Type B pancreatic cell (in vitro differentiated cells): ENCODE results near the gene APBA2. TPM values are rescaled to one million over a fixed set of nuclear protein-coding genes. Genes with fewer than 3 reads are reported as not detected.

Experiments used
- DNase-seq: peaks from one replicate; pipeline ENCODE4 v3.0.0; 2021; ENCODE audit warnings: mixed read lengths; ENCODE audit not compliant: unreplicated experiment; ENCODE audit errors: extremely low spot score
- H3K27ac Mint-ChIP-seq: 2 replicates; pipeline ENCODE4 v1.8.0; 2021; ENCODE audit warnings: mild to moderate bottlenecking, mixed read lengths
- H3K27me3 Mint-ChIP-seq: 2 replicates; pipeline ENCODE4 v1.8.0; 2021; ENCODE audit warnings: mixed read lengths
- H3K36me3 Mint-ChIP-seq: 2 replicates; pipeline ENCODE4 v1.8.0; 2021; ENCODE audit warnings: mixed read lengths
- H3K4me1 Mint-ChIP-seq: one replicate; pipeline ENCODE4 v1.8.0; 2021; ENCODE audit warnings: mixed read lengths; ENCODE audit not compliant: unreplicated experiment
- H3K4me3 Mint-ChIP-seq: 2 replicates; pipeline ENCODE4 v1.8.0; 2021; ENCODE audit warnings: mild to moderate bottlenecking, mixed read lengths
- H3K9me3 Mint-ChIP-seq: 2 replicates; pipeline ENCODE4 v1.8.0; 2021; ENCODE audit warnings: mixed read lengths
- total RNA-seq: library from RNA; stranded (reverse); gene quantifications from 2 replicates; pipeline ENCODE4 v1.2.1, GENCODE V29; 2021; ENCODE audit warnings: low replicate concordance
- TF ChIP-seq, protein P1 (sequence below): fragments of 200-600 bp; sonication (generic); conservative IDR thresholded peaks from 2 replicates; pipeline ENCODE4 v1.5.0; 2021; ENCODE audit warnings: antibody characterized with exemption, mild to moderate bottlenecking

The APBA2 gene
- total RNA-seq, 1 donor from 2014 or later = 33.3 TPM

DNA sequence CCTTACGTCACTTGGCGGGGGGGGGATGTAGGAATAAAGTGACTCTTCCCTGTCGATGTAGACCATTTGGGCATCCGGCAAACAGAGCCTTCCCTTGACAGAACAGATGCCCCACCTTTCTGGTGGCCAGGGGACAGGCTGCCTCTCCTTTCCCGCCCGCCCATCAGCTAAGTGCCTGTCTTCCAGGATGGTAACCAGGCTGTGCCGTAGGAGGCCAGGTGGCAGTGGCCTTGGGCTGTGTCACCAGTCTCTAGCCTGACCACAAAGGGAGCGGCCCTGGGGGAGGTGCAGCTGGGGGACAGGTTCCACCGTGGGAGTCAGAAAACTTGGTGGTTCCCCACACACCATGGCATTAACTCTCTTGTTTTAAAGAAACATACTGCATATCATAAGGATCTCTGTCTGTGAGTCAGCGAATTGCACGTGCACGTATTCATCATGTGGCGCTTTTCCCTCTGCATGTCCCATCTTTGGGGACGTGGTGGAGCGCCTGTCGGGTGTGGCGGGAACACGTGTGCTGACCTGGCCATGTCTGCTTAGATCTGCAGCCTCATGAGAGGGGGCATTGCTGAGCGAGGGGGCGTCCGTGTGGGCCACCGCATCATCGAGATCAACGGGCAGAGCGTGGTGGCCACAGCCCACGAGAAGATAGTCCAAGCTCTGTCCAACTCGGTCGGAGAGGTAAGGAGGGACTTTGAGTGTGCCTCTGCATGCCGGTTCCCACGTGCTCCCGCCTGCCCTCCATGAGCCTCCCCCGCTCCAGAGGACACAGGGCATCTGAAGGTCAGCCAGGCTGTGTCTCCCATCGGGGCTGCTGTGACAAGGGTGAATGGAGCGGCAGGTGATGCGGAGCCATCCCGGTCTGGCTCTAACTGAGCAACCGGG lies 227.8 kb downstream of the APBA2 start:
- Mint-ChIP-seq H3K9me3 (no peaks in the 10 kb centered on the region), H3K27me3 (peaks cover 5% of the 10 kb centered on the region), H3K27ac (no peak overlapping the region), H3K36me3 (no peaks in the 10 kb centered on the region), H3K4me3 (peak overlapping the region; percentile 79), H3K4me1 (peaks cover 13% of the 10 kb centered on the region)
- TF ChIP-seq, protein P1, sequence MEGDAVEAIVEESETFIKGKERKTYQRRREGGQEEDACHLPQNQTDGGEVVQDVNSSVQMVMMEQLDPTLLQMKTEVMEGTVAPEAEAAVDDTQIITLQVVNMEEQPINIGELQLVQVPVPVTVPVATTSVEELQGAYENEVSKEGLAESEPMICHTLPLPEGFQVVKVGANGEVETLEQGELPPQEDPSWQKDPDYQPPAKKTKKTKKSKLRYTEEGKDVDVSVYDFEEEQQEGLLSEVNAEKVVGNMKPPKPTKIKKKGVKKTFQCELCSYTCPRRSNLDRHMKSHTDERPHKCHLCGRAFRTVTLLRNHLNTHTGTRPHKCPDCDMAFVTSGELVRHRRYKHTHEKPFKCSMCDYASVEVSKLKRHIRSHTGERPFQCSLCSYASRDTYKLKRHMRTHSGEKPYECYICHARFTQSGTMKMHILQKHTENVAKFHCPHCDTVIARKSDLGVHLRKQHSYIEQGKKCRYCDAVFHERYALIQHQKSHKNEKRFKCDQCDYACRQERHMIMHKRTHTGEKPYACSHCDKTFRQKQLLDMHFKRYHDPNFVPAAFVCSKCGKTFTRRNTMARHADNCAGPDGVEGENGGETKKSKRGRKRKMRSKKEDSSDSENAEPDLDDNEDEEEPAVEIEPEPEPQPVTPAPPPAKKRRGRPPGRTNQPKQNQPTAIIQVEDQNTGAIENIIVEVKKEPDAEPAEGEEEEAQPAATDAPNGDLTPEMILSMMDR = no peak
- DNase-seq = no peak

DNA sequence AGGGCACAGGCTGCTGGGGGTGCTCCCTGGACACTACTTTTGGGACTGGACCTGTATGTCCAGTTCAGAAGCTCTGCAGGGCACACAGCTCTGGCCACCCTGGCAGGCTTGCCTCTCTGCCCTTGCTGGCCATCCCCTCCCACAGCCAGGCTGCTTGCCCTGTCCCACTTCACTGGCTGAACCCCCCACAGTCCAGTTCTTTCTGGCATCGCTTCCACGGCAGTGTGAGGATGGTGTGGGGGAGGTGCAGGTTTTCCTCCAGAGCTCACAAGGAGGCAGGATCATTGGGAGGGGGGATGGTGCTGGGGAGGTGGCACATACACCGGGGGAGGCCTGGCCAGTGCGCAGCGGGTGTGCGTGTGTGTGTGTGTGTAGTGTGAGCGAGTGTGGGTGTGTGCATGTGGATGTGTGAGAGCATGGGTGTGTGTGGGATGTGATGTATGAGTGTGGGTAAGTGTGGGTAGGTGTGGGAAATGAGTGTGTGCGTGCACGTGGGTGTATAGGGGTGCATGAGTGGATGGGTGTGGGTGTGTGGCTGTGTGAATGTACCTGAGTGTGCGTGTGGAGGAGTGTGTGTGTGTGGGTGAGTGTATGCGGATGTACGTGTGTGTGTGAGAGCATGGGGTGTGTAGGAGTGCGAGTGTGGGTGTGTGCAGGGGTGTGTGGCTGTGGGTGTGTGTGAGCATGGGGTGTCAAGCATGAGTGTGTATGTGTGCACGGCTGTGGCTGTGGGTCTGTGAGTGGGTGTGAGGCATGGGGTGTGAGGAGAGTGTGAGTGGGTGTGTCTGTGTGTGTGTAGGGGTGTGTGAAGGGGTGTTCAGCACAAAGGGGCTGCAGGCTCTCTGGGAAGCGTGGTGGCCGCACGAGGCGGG lies 228.7 kb downstream of the APBA2 start:
- Mint-ChIP-seq H3K27ac (peak overlapping the region; percentile 63), H3K9me3 (no peaks in the 10 kb centered on the region), H3K36me3 (no peaks in the 10 kb centered on the region), H3K4me1 (peaks cover 13% of the 10 kb centered on the region), H3K4me3 (peak overlapping the region; percentile 77), H3K27me3 (peaks cover 5% of the 10 kb centered on the region)
- TF ChIP-seq, protein P1 = no peak
- no peak for DNase-seq

- peaks cover 13% of the 10 kb centered on the region for H3K4me1 Mint-ChIP-seq
- H3K36me3 Mint-ChIP-seq = no peaks in the 10 kb centered on the region
- TF ChIP-seq, protein P1 = peak; percentile 80
- no peak for DNase-seq
- H3K9me3 Mint-ChIP-seq = no peaks in the 10 kb centered on the region
- peaks cover 5% of the 10 kb centered on the region for H3K27me3 Mint-ChIP-seq
- H3K4me3 Mint-ChIP-seq = peak overlapping the region; percentile 79
- peak overlapping the region; percentile 43 for H3K27ac Mint-ChIP-seq
These were observed 229.6 kb downstream of the APBA2 start for GRCh38 chr15:29115093-29115991.

DNA sequence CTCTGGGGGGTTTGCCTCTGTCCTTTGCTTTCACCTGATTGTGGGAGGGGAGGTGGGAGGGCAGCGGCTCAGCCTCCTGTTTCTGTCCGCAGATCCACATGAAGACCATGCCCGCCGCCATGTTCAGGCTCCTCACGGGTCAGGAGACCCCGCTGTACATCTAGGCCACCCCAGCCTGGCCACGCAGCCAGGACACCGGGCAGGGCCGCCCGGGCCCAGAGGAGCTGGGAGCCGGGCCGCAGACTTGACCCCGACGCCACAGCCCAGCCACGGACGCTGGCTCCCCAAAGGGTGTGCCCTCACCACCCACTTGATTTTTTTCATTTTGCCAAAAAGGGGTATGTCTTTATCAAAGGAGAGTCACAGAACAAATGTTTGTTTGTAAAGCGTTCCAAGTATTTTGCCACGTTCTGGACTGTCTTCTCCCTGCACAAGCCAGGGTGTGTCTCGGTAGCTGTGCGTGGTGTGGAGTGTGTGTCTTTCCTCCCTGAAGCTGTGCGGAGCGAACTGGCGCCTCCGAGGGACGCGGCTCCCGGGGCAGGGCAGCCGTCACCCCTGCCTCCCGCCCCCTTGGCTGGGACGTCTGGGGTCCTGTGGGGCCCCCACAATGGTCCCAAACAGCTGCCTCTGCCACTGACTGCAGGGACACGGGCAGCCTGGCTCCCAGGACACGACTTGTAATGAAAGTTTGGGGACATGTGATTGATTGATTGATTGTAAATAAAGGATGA lies 231.4 kb downstream of the APBA2 start:
- TF ChIP-seq, protein P1 = no peak
- Mint-ChIP-seq H3K4me3 (no peak overlapping the region), H3K27me3 (peaks cover 5% of the 10 kb centered on the region), H3K27ac (no peak overlapping the region), H3K9me3 (no peaks in the 10 kb centered on the region), H3K4me1 (peaks cover 14% of the 10 kb centered on the region), H3K36me3 (no peaks in the 10 kb centered on the region)
- DNase-seq = no peak
